Endometrial microvascular endothelial cells (primary cell): ENCODE measurements around the gene FOXC1. TPM values are rescaled to one million over a fixed set of nuclear protein-coding genes. Genes with fewer than 3 reads are reported as not detected.

Experiments
- in situ Hi-C: cut with HindIII; loops from 2 replicates; pipeline ENCODE4 v1.10.0; 2017; ENCODE audit warnings: low sequenced_read_pairs, low pct_unique_long_range_greater_than_20kb; ENCODE audit errors: inconsistent ontology term
- total RNA-seq: library from RNA; depleted of rRNA; stranded (reverse); fragments of >200 nt; gene quantifications from one replicate; pipeline ENCODE4 v1.2.3, GENCODE V29; 2015; ENCODE audit errors: inconsistent ontology term

FOXC1 gene
- total RNA-seq = 3.8 TPM

- in situ Hi-C loops = loop anchor here (25.0 kb wide), 1 partner anchor 1027 kb away; no protein-coding TSS in a partner anchor
Measured at GRCh38 chr6:1609648-1610496, at the start of gene FOXC1. Gene FOXC1 (plus strand): TSS chr6:1609915. CDS start chr6:1610446, 531 bp downstream.

GRCh38 chr6:1560281-1561058, 49.2 kb upstream of the FOXC1 start:
- in situ Hi-C loops = no loop called here

GRCh38 chr6:1561355-1561754, 48.4 kb upstream of the FOXC1 start:
- in situ Hi-C loops = no loop called here

GRCh38 chr6:1562171-1562955, 47.4 kb upstream of the FOXC1 start:
- in situ Hi-C loops = no loop called here

GRCh38 chr6:1569377-1569776, 40.3 kb upstream of the FOXC1 start:
- in situ Hi-C loops = no loop called here

GRCh38 chr6:1570848-1571247, 38.9 kb upstream of the FOXC1 start:
- in situ Hi-C loops = no loop called here

GRCh38 chr6:1572892-1573291, 36.8 kb upstream of the FOXC1 start:
- in situ Hi-C loops = no loop called here

GRCh38 chr6:1574083-1574761, 35.5 kb upstream of the FOXC1 start:
- in situ Hi-C loops = no loop called here

GRCh38 chr6:1574890-1575209, 34.9 kb upstream of the FOXC1 start:
- in situ Hi-C loops = no loop called here

GRCh38 chr6:1575210-1576041, 34.3 kb upstream of the FOXC1 start:
- in situ Hi-C loops = no loop called here

GRCh38 chr6:1576166-1576565, 33.5 kb upstream of the FOXC1 start:
- in situ Hi-C loops = no loop called here

- in situ Hi-C loops = no loop called here
Measured at GRCh38 chr6:1576711-1577110, 33.0 kb upstream of the FOXC1 start.

GRCh38 chr6:1577146-1577680, 32.5 kb upstream of the FOXC1 start:
- in situ Hi-C loops = no loop called here

- in situ Hi-C loops = no loop called here
Measured at GRCh38 chr6:1577896-1578745, 31.6 kb upstream of the FOXC1 start.

- in situ Hi-C loops = no loop called here
Measured at GRCh38 chr6:1579096-1579495, 30.6 kb upstream of the FOXC1 start.

- in situ Hi-C loops = no loop called here
Measured at GRCh38 chr6:1580109-1580508, 29.6 kb upstream of the FOXC1 start.

GRCh38 chr6:1580585-1580984, 29.1 kb upstream of the FOXC1 start:
- in situ Hi-C loops = no loop called here
